8988T (cell line): ENCODE measurements around the gene BTBD10.

Source experiments
- DNase-seq: peaks from one replicate; pipeline ENCODE4 v3.0.0; 2011

BTBD10 gene

GRCh38 chr11:13367115-13367514 lies 95.9 kb downstream of the BTBD10 start:
- peak; percentile 39 for DNase-seq

- no peak for DNase-seq
Observed at GRCh38 chr11:13366266-13367026, 96.6 kb downstream of the BTBD10 start.

GRCh38 chr11:13364388-13364787 lies 98.6 kb downstream of the BTBD10 start:
- DNase-seq, result peak; percentile 59

- DNase-seq, result no peak
Observed at GRCh38 chr11:13362596-13363109, 100.4 kb downstream of the BTBD10 start.

- no peak for DNase-seq
Observed at GRCh38 chr11:13358596-13359270, 104.3 kb downstream of the BTBD10 start.

- no peak for DNase-seq
Observed at GRCh38 chr11:13357232-13357631, 105.8 kb downstream of the BTBD10 start.

- DNase-seq, result no peak
Observed at GRCh38 chr11:13355191-13355590, 107.8 kb downstream of the BTBD10 start.

GRCh38 chr11:13354335-13354734 lies 108.7 kb downstream of the BTBD10 start:
- DNase-seq, result no peak

- no peak for DNase-seq
Observed at GRCh38 chr11:13352711-13353110, 110.3 kb downstream of the BTBD10 start.

GRCh38 chr11:13349581-13349980 lies 113.4 kb downstream of the BTBD10 start:
- no peak for DNase-seq

- no peak for DNase-seq
Observed at GRCh38 chr11:13349046-13349445, 114.0 kb downstream of the BTBD10 start.

- DNase-seq, result no peak
Observed at GRCh38 chr11:13348305-13348704, 114.7 kb downstream of the BTBD10 start.

GRCh38 chr11:13347901-13348300 lies 115.1 kb downstream of the BTBD10 start:
- no peak for DNase-seq

DNA sequence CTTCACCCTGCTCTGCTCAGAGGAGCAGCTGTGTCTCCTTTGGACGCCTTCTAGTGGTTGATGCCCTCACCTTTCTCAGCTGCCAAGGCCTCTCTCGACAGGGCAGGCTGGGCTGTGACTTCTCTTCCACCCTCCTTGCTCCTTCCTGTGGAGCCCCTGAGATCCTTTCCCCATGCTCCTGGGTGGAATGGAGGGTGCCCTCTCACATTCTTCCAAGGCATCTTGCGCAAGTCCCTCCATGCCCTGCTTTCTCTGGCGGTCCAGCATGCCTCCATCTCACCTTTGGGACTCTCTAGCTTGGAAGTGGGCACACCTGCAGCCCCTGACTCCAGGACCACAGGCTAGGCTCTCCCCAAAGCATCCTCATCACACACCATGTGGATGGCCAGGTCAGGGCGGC lies 116.6 kb downstream of the BTBD10 start:
- DNase-seq, result no peak

- DNase-seq, result no peak
Observed at GRCh38 chr11:13344818-13345217, 118.2 kb downstream of the BTBD10 start.

- peak; percentile 67 for DNase-seq
Observed at GRCh38 chr11:13343931-13344717, 118.9 kb downstream of the BTBD10 start.

DNA sequence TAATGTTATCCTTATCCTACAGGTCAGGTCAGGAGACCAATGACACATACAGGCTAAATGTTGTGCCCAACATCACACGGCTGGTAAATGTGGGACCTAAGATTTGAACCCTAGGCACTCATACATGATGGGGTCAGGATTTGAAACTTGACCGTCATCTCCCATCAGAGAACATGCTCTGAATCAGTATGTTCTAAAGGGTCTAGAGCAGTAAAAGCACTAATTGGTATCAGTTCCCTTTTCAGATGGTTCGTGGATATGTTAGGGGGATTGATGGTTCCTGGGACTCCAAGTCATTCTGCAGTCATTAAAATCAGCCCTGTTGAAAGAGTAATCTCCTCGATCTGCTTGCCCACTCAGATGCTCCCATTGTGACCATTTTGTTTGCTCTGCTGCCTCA lies 120.0 kb downstream of the BTBD10 start:
- no peak for DNase-seq

GRCh38 chr11:13341026-13341425 lies 122.0 kb downstream of the BTBD10 start:
- DNase-seq, result no peak

DNA sequence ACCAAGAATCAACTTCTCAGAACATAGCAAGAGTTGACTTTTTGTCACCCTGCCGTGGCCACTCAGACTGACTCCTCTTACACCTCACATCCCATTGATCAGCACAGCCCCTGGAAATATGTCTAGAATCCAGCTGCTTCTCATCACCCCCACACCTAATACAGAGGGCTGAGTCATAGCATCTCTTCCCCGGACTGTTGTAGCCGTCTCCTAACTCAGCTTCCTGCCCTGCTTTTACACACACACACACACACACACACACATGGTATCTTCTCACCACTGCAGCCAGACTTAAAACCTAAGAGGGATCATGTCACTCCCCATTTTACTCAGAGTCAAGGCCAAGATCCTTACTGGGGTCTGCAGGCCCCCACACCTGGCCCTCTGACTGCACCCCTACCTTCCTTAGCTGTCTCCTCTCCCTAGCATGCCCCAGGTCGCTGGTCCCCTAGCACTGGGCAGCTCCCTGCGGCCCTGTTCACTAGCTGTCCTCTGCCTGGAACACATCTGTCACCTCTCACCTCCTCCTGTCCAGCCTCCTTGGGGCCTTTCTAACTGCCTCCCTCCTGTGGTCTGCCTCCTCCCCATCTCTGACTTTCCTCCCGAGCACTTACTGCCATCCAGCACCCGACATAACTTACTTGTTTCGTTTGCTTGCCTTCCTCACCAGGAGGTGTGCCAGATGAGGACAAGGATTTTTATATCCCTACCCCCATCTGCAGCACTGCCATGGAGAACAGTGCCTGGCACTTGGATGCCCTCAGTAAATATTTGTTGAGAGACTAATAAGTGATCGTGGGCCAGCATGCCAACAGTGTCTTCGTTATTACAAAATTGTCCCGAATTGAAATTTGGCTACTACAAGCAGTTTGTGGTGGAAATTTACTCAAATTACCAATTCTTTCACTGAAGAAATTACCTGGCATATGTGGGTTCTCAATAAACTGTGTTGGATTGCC lies 123.5 kb downstream of the BTBD10 start:
- peak; percentile 56 for DNase-seq

DNA sequence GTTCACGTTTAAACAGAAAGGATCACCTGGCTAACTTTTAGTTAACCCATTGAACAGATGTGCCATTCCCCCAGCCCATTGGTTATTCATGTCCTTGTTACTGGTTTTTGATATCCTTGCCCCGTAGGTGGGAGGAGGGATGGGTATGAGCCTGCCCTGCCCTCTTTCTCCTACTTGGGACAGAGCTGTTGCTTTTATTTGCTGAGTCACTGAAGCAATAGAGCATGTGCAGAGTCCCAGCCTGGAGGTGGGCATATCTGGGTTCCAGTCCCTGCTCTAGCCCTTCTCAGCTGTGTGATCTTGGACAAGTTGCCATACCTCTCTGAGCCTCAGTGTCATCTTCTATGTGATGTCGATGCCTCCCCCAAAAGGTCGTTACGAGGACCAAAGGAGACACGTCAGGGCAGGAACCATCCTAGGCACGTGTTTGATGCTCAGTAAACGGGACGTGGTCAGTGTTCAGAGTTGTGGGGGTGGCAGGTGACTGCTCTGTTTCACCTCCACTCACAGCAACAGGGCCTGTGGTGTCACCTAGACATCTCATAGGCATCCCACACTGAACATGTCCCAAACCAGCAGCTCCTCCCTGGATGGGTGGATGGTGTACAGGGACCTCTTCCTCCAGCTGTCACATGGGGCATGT lies 124.5 kb downstream of the BTBD10 start:
- DNase-seq, result no peak

DNA sequence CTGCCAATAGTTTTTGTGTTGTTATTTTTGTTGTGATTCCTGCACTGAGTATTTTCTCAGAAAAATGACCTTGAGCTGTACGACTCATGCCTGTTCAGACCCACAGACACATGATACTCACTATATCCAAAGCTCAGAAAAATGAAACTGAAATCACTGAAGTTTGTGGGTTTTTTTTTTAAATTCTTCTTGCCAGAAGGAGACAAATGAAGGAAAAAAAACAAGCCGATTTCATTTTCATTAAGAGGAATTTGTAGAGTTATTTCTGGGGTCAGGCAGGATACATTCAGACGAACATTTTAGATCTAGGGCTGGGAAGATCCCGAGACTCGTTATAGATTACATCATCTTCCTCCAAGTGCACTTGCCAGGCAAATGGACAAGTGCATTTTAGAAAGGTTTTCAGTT lies 125.0 kb downstream of the BTBD10 start:
- DNase-seq, result no peak
